CD4-positive, alpha-beta T cell (primary cell): ENCODE data around the gene USE1. TPM values are rescaled to one million over a fixed set of nuclear protein-coding genes. Genes with fewer than 3 reads are reported as not detected.

Source experiments
- ATAC-seq: fragments of 200-7000 bp; cut with Tn5 transposase; one replicate; pipeline ENCODE4 v1.10.0; 2022; ENCODE audit warnings: mild to moderate bottlenecking; ENCODE audit not compliant: poor library complexity
- CTCF ChIA-PET: fragments of 350-600 bp; sonication (Branson Sonifier 250); formaldehyde crosslinking; loops from one replicate; lab custom pipeline; 2021; ENCODE audit warnings: antibody characterized with exemption, inconsistent platforms; lab: Charles Lee
- POLR2A ChIA-PET: fragments of 350-600 bp; sonication (Branson Sonifier 250); formaldehyde crosslinking; loops from one replicate; lab custom pipeline; 2021; ENCODE audit warnings: antibody characterized with exemption, inconsistent platforms; lab: Charles Lee
- DNase-seq, 14 experiments: peaks; one replicate each; pipeline ENCODE4 v3.0.0-alpha.2; 2013 to 2020; ENCODE audit warnings: mixed read lengths in 2 of 14
- H3K27ac ChIP-seq, 2 donors: one replicate each; pipeline versions ENCODE4 v1.5.1 to v1.7.0; 2013; ENCODE audit warnings: low read length in 2 of 2, low read depth in 1 of 2, mild to moderate bottlenecking in 1 of 2
- H3K27me3 ChIP-seq, 2 experiments: 1 replicate in 1 of 2; 2 replicates in 1 of 2; pipeline versions ENCODE4 v1.6.1 to v1.7.0; 2013; ENCODE audit warnings: low read length in 2 of 2, control low read depth in 1 of 2, mild to moderate bottlenecking in 1 of 2, moderate library complexity in 1 of 2; ENCODE audit not compliant: insufficient read depth in 2 of 2, control insufficient read depth in 1 of 2
- H3K36me3 ChIP-seq: one replicate; pipeline ENCODE4 v1.6.1; 2013; ENCODE audit warnings: low read length, control low read depth; ENCODE audit not compliant: insufficient read depth
- H3K4me1 ChIP-seq: one replicate; pipeline ENCODE4 v1.6.1; 2013; ENCODE audit warnings: low read length, control low read depth; ENCODE audit not compliant: insufficient read depth
- H3K4me3 ChIP-seq: one replicate; pipeline ENCODE4 v1.5.1; 2013; ENCODE audit warnings: mild to moderate bottlenecking, low read length, moderate library complexity
- H3K9me3 ChIP-seq, 2 experiments: 1 replicate in 1 of 2; 2 replicates in 1 of 2; pipeline versions ENCODE4 v1.6.1 to v1.7.0; 2013; ENCODE audit warnings: low read length in 2 of 2, mild to moderate bottlenecking in 2 of 2, control low read depth in 1 of 2, moderate library complexity in 1 of 2; ENCODE audit not compliant: control insufficient read depth in 1 of 2, insufficient read depth in 1 of 2
- H3K27ac Mint-ChIP-seq: one replicate; pipeline ENCODE4 v1.8.0; 2020; ENCODE audit warnings: mixed read lengths
- H3K27me3 Mint-ChIP-seq: one replicate; pipeline ENCODE4 v1.8.0; 2021; ENCODE audit warnings: mixed read lengths
- H3K36me3 Mint-ChIP-seq: one replicate; pipeline ENCODE4 v1.8.0; 2021; ENCODE audit warnings: low read depth, mixed read lengths
- H3K4me1 Mint-ChIP-seq: one replicate; pipeline ENCODE4 v1.8.0; 2021; ENCODE audit warnings: low read depth, mixed read lengths
- H3K4me3 Mint-ChIP-seq: one replicate; pipeline ENCODE4 v1.8.0; 2020; ENCODE audit warnings: mild to moderate bottlenecking, mixed read lengths
- H3K9me3 Mint-ChIP-seq: one replicate; pipeline ENCODE4 v1.8.0; 2020; ENCODE audit warnings: mixed read lengths
- intact Hi-C, 2 experiments: fragments of 100-400 bp; cut with DNase I in 1 of 2; cut with micrococcal nuclease in 1 of 2; formaldehyde crosslinking; loops; one replicate each; pipeline versions ENCODE4 v1.15.1 to v1.9.0; 2023 to 2025; cut with DNase I, micrococcal nuclease
- total RNA-seq, 174 experiments: library from RNA in 2 of 174; stranded (reverse) in 2 of 174; gene quantifications; one replicate each; pipeline ENCODE4 v1.2.3 and lab custom pipeline; 2021 to 2026
- TF ChIP-seq, protein P1 (sequence below): fragments of 200-600 bp; IDR thresholded peaks from one replicate; pipeline ENCODE4 v1.8.0; 2022; ENCODE audit warnings: antibody characterized with exemption, mild to moderate bottlenecking

Gene USE1
- total RNA-seq, 2 experiments from 2014 or later, result 23.1 to 24.3 TPM

DNA sequence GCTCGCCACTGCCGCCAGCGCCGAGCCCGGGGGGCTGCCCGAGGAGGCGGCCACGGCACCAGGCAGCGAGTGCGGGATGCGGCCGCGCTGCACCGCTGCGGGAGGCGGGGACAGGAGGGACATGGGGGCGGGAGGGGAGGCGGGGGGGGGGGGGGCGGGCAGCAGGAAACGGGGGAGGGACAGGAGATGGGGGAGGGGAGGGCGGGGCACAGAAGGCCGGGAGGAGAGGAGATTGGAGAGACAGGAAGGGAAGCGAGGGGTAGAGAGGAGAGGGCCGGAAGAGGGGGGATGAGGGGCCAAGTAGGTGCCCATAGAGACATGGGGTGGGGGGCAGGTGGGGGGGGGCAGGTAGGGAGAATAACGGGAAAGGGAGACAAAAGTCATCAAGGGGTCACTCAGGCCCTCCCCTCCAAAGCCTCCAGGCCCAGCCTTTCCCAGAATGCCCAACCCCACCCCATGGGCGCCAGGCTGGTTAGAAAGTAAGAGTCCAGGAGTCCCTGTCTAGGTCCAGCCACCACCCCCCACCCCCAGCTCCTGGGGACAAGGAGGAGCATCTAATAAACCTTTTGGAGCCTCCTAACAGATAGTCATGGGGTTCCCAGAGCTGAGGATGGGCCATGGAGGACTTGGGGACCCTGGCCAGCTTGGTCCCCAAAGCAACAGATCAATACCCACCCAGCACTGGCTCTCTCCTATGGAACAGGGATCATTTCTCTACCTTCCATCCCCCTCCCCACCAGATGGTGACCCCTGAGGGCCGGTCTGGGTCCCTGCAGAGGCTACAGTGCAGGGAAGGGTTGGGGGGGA, 21.0 kb downstream of the USE1 start:
- POLR2A ChIA-PET, result interaction anchor here (0.6 to 3.6 kb wide), 16 partner anchors 10 to 183 kb away, joined by 3 to 51 read pairs (median 4); partner anchors contain the start of genes BABAM1, DDA1, HAUS8 and MYO9B
- Histone ChIP-seq H3K9me3 (no peaks in the 10 kb centered on the region), H3K27ac (no peak overlapping the region), H3K27me3 (no peaks in the 10 kb centered on the region), H3K4me1 (peaks cover 22% of the 10 kb centered on the region), H3K36me3 (no peaks in the 10 kb centered on the region), H3K4me3 (no peak overlapping the region)
- TF ChIP-seq, protein P1, sequence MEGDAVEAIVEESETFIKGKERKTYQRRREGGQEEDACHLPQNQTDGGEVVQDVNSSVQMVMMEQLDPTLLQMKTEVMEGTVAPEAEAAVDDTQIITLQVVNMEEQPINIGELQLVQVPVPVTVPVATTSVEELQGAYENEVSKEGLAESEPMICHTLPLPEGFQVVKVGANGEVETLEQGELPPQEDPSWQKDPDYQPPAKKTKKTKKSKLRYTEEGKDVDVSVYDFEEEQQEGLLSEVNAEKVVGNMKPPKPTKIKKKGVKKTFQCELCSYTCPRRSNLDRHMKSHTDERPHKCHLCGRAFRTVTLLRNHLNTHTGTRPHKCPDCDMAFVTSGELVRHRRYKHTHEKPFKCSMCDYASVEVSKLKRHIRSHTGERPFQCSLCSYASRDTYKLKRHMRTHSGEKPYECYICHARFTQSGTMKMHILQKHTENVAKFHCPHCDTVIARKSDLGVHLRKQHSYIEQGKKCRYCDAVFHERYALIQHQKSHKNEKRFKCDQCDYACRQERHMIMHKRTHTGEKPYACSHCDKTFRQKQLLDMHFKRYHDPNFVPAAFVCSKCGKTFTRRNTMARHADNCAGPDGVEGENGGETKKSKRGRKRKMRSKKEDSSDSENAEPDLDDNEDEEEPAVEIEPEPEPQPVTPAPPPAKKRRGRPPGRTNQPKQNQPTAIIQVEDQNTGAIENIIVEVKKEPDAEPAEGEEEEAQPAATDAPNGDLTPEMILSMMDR, result no peak
- CTCF ChIA-PET, result interaction anchor here (0.7 to 2.5 kb wide), 13 partner anchors 9 to 155 kb away, joined by 3 to 14 read pairs (median 5); partner anchors contain the start of genes BABAM1, OCEL1 and USE1
- no peaks in the 10 kb centered on the region for H3K36me3 Mint-ChIP-seq
- no peak overlapping the region for H3K27ac Mint-ChIP-seq
- DNase-seq (peak in 3 of 14 experiments; percentile 20 to 57 (median 47)), ATAC-seq (peak; percentile 28)
- intact Hi-C loops, result loop anchor here (1.0 to 2.0 kb wide), 5 partner anchors 21 to 169 kb away; partner anchors contain the start of genes USE1 (in 2 of the 2), HAUS8 (in 1 of the 2) and MYO9B (in 1 of the 2)
- H3K4me1 Mint-ChIP-seq, result peaks cover 6% of the 10 kb centered on the region
- H3K27me3 Mint-ChIP-seq, result no peaks in the 10 kb centered on the region
- H3K4me3 Mint-ChIP-seq, result peak overlapping the region; percentile 62
- H3K9me3 Mint-ChIP-seq, result no peaks in the 10 kb centered on the region

DNA sequence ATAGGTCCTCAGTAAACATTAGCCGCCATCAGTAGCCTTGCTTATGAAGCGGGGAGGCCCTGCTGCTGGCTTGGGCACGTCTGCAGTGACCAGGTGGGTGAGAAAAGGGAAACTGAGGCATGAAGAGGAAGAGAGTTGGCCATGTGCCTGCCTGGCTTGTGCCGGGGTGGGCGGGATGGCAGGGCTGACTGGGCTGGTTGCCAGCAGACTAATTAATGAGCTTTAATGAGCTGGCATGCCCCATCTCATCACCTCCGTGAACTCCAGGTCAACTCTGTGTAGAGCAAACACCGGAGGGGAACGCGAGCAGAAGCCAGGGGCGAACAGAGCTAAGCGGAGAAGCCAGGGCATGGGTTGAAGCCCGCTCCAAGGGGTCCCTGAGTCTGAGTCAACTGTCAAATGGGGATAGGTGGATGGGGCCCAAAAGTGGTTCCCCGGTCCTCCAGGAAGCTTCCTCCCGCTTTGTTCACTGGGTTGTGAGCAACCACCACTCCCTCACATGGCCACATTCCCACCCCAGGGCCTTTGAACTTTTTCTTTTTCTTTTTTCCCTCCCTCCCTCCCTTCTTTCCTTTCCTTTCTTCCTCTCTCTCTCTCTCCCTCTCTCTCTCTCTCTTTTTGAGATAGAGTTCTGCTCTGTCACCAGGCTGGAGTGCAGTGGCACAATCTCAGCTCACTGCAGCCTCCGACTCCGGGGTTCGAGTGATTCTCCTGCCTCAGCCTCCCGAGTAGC, 21.8 kb downstream of the USE1 start:
- H3K27ac Mint-ChIP-seq, result no peak overlapping the region
- H3K27me3 Mint-ChIP-seq, result no peaks in the 10 kb centered on the region

More for the DNA sequence above, 21.8 kb downstream of the USE1 start:
- H3K36me3 ChIP-seq, result no peaks in the 10 kb centered on the region
- intact Hi-C loops, result no loop called here
- TF ChIP-seq, protein P1, result no peak
- no peaks in the 10 kb centered on the region for H3K9me3 ChIP-seq
- Mint-ChIP-seq H3K36me3 (no peaks in the 10 kb centered on the region), H3K9me3 (no peaks in the 10 kb centered on the region), H3K4me1 (peaks cover 6% of the 10 kb centered on the region), H3K4me3 (peak overlapping the region; percentile 63)
- H3K27me3 ChIP-seq, result no peaks in the 10 kb centered on the region
- ChIA-PET POLR2A (interaction anchor here (0.6 to 3.6 kb wide), 2 partner anchors 11 to 160 kb away, joined by 3 to 51 read pairs; partner anchors contain the start of gene OCEL1), CTCF (interaction anchor here (2.0 kb wide), 1 partner anchor 22 kb away, joined by 12 read pairs; the partner anchor contains the start of gene USE1)
- DNase-seq (no peak), ATAC-seq (no peak)
- H3K4me3 ChIP-seq, result no peak overlapping the region
- H3K4me1 ChIP-seq, result peaks cover 22% of the 10 kb centered on the region
- no peak overlapping the region for H3K27ac ChIP-seq
